Right ventricle myocardium inferior (tissue), 1 donor: Measurements from ENCODE around the gene CEACAM6. TPM values are rescaled to one million over a fixed set of nuclear protein-coding genes. Genes with fewer than 3 reads are reported as not detected.
"Not testable (repeated sequence)": the region's sequence is repeated elsewhere in the genome, so short reads cannot be mapped to it uniquely, and the experiment has no call there.

Experiments used
- ATAC-seq: fragments of 200-7000 bp; cut with Tn5 transposase; one replicate; pipeline ENCODE4 v1.9.1; 2020; ENCODE audit warnings: mild to moderate bottlenecking, moderate library complexity
- DNase-seq: peaks from one replicate; pipeline ENCODE4 v3.0.0; 2021; ENCODE audit errors: missing footprints
- intact Hi-C: fragments of 100-400 bp; cut with DNase I; formaldehyde crosslinking; loops from one replicate; pipeline ENCODE4 v1.11.0; 2022
- total RNA-seq: library from RNA; stranded (reverse); fragmentation: NEBNext Ultra II Directional; extraction: Animal tissue kit (Norgen Biotek cat#: 25700); gene quantifications from one replicate; pipeline ENCODE4 v1.2.1, GENCODE V29; 2021
- donor health status: DM: no; HTN: yes; CAD: no; lungs with severe emphysema.

CEACAM6 gene
- total RNA-seq, 1 donor from 2014 or later, result not detected

GRCh38 chr19:41744850-41745249, 10.5 kb upstream of the CEACAM6 start:
- DNase-seq, result no peak
- intact Hi-C loops, result loop anchor here (5.0 kb wide), 1 partner anchor 103 kb away; no protein-coding TSS in a partner anchor
- ATAC-seq, result no peak

- no peak for DNase-seq
- intact Hi-C loops, result loop anchor here (5.0 kb wide), 1 partner anchor 103 kb away; no protein-coding TSS in a partner anchor
- ATAC-seq, result no peak
Observed at GRCh38 chr19:41745756-41746155, 9.6 kb upstream of the CEACAM6 start.

GRCh38 chr19:41746593-41747227, 8.6 kb upstream of the CEACAM6 start:
- no peak for ATAC-seq
- peak; percentile 79 for DNase-seq
- intact Hi-C loops, result loop anchor here (5.0 kb wide), 1 partner anchor 104 kb away; no protein-coding TSS in a partner anchor

GRCh38 chr19:41748012-41748411, 7.3 kb upstream of the CEACAM6 start:
- no peak for DNase-seq
- no peak for ATAC-seq
- intact Hi-C loops, result loop anchor here (5.0 kb wide), 1 partner anchor 106 kb away; no protein-coding TSS in a partner anchor

GRCh38 chr19:41750248-41751134, 4.8 kb upstream of the CEACAM6 start:
- DNase-seq, intact Hi-C loops: not testable (repeated sequence)
- peak; percentile 56 for ATAC-seq

- intact Hi-C loops, result no loop called here
- ATAC-seq, result no peak
Observed at GRCh38 chr19:41753159-41753558, 2.2 kb upstream of the CEACAM6 start.

GRCh38 chr19:41753936-41754529, 1.3 kb upstream of the CEACAM6 start:
- no peak for DNase-seq
- intact Hi-C loops, result no loop called here
- no peak for ATAC-seq

More at GRCh38 chr19:41753159-41753558, 2.2 kb upstream of the CEACAM6 start:
- DNase-seq, result peak; percentile 88

- intact Hi-C loops, result no loop called here
- DNase-seq, result no peak
- ATAC-seq, result no peak
Observed at GRCh38 chr19:41758846-41759245, 3.5 kb downstream of the CEACAM6 start.

GRCh38 chr19:41767115-41767514, 11.8 kb downstream of the CEACAM6 start:
- ATAC-seq (no peak), DNase-seq (no peak)
- intact Hi-C loops, result no loop called here

GRCh38 chr19:41768105-41768504, 12.8 kb downstream of the CEACAM6 start:
- DNase-seq, ATAC-seq, intact Hi-C loops: not testable (repeated sequence)

- intact Hi-C loops, result no loop called here
- DNase-seq (no peak), ATAC-seq (no peak)
Observed at GRCh38 chr19:41769608-41770007, 14.3 kb downstream of the CEACAM6 start.

GRCh38 chr19:41771410-41771809, 16.1 kb downstream of the CEACAM6 start:
- ATAC-seq, result no peak
- DNase-seq, result no peak
- intact Hi-C loops, result no loop called here

- ATAC-seq (no peak), DNase-seq (no peak)
- intact Hi-C loops, result no loop called here
Observed at GRCh38 chr19:41774515-41774980, 19.2 kb downstream of the CEACAM6 start.

GRCh38 chr19:41776700-41777099, 21.4 kb downstream of the CEACAM6 start:
- ATAC-seq (no peak), DNase-seq (no peak)
- intact Hi-C loops, result no loop called here

- ATAC-seq, result no peak
- DNase-seq, result no peak
- intact Hi-C loops, result no loop called here
Observed at GRCh38 chr19:41783612-41784011, 28.3 kb downstream of the CEACAM6 start.

- DNase-seq (no peak), ATAC-seq (no peak)
- intact Hi-C loops, result no loop called here
Observed at GRCh38 chr19:41784312-41784711, 29.0 kb downstream of the CEACAM6 start.

GRCh38 chr19:41784743-41785142, 29.4 kb downstream of the CEACAM6 start:
- no peak for ATAC-seq
- intact Hi-C loops, result no loop called here
- DNase-seq, result no peak

GRCh38 chr19:41785653-41786052, 30.3 kb downstream of the CEACAM6 start:
- intact Hi-C loops, result no loop called here
- ATAC-seq (no peak), DNase-seq (no peak)

GRCh38 chr19:41787055-41787454, 31.7 kb downstream of the CEACAM6 start:
- ATAC-seq (no peak), DNase-seq (no peak)
- intact Hi-C loops, result no loop called here
